Measurements from ENCODE around the gene CYFIP2.
A peak's percentile ranks its signal among the peaks of the same experiment; 100 is the strongest.

- no peak for TF ChIP-seq POLR2A (IDR thresholded peaks at IDR 0.05; ENCODE audit: borderline replicate concordance, extremely low read depth, insufficient read depth, insufficient read length)
- TF ChIP-seq JUND (IDR thresholded peaks at IDR 0.05): no peak
- TF ChIP-seq CTCF (IDR thresholded peaks at IDR 0.05 in 2 of 3, conservative IDR thresholded peaks at IDR 0.05 in 1 of 3; ENCODE audit: borderline replicate concordance in 1 of 3, insufficient read depth in 1 of 3, low read depth in 2 of 3, low read length in 2 of 3): peak; percentile 29 to 38 (median 31); a peak in 4 of 6 replicates
- peak; percentile 57 for TF ChIP-seq RAD21 (IDR thresholded peaks at IDR 0.05; ENCODE audit: low read depth)
- TF ChIP-seq EZH2 (IDR thresholded peaks at IDR 0.05): no peak
Measured at GRCh38 chr5:157378509-157378908, 112.6 kb downstream of the CYFIP2 start.

Measured in HCT116 (cell line).